Liver (tissue), 9 donors: ENCODE results near the gene SERPINB7. TPM values are rescaled to one million over a fixed set of nuclear protein-coding genes. Genes with fewer than 3 reads are reported as not detected.

Source experiments
- DNase-seq: peaks from one replicate; pipeline ENCODE4 v3.0.0-alpha.2; 2017; ENCODE audit warnings: low spot score
- H3K27ac ChIP-seq, 2 donors: one replicate each; pipeline ENCODE4 v1.7.0; 2013; ENCODE audit warnings: inconsistent platforms in 2 of 2, low read length in 2 of 2, control low read depth in 1 of 2, low read depth in 1 of 2, mild to moderate bottlenecking in 1 of 2
- H3K27me3 ChIP-seq, 4 donors: one replicate each; pipeline versions ENCODE4 v1.6.1 to v1.7.0; 2013; ENCODE audit warnings: low read length in 3 of 4, inconsistent platforms in 1 of 4, mild to moderate bottlenecking in 1 of 4, moderate library complexity in 1 of 4; ENCODE audit not compliant: control insufficient read depth in 4 of 4, insufficient read depth in 4 of 4
- H3K36me3 ChIP-seq, 4 donors: one replicate each; pipeline versions ENCODE4 v1.6.1 to v1.7.0; 2013; ENCODE audit warnings: low read length in 3 of 4, mild to moderate bottlenecking in 3 of 4, low read depth in 1 of 4, moderate library complexity in 1 of 4; ENCODE audit not compliant: control insufficient read depth in 4 of 4, insufficient read depth in 3 of 4
- H3K4me1 ChIP-seq, 4 donors: one replicate each; pipeline versions ENCODE4 v1.6.1 to v1.7.0; 2013; ENCODE audit warnings: low read length in 3 of 4, mild to moderate bottlenecking in 3 of 4, moderate library complexity in 1 of 4; ENCODE audit not compliant: control insufficient read depth in 4 of 4, insufficient read depth in 4 of 4
- H3K4me3 ChIP-seq, 3 donors: one replicate each; pipeline versions ENCODE4 v1.6.1 to v1.7.0; 2013; ENCODE audit warnings: low read length in 3 of 3, control low read depth in 1 of 3, low read depth in 1 of 3, mild to moderate bottlenecking in 1 of 3
- H3K9ac ChIP-seq, 2 donors: one replicate each; pipeline ENCODE4 v1.7.0; 2013; ENCODE audit warnings: low read length in 2 of 2, mild to moderate bottlenecking in 2 of 2, moderate library complexity in 2 of 2, control low read depth in 1 of 2, low read depth in 1 of 2
- H3K9me3 ChIP-seq, 4 donors: one replicate each; pipeline versions ENCODE4 v1.6.1 to v1.7.0; 2013; ENCODE audit warnings: low read length in 3 of 4; ENCODE audit not compliant: control insufficient read depth in 4 of 4
- EGR1 ChIP-seq, 2 donors: IDR thresholded peaks; 2 replicates each; pipeline ENCODE4 v1.6.1; 2016 to 2018; ENCODE audit warnings: antibody characterized with exemption in 2 of 2, low read depth in 2 of 2
- FOXA1 ChIP-seq: IDR thresholded peaks from 2 replicates; pipeline ENCODE4 v1.6.1; 2016; ENCODE audit warnings: antibody characterized with exemption
- HNF4A ChIP-seq, 2 donors: conservative IDR thresholded peaks; 2 replicates each; pipeline ENCODE4 v1.6.1; 2016; ENCODE audit warnings: antibody characterized with exemption in 2 of 2, mild to moderate bottlenecking in 2 of 2
- HNF4G ChIP-seq: IDR thresholded peaks from 2 replicates; pipeline ENCODE4 v1.6.1; 2016; ENCODE audit warnings: antibody characterized with exemption
- RAD21 ChIP-seq, 2 donors: IDR thresholded peaks; 2 replicates each; pipeline ENCODE4 v1.6.1; 2016; ENCODE audit warnings: antibody characterized with exemption in 2 of 2, mild to moderate bottlenecking in 2 of 2
- RXRA ChIP-seq, 2 donors: IDR thresholded peaks; 2 replicates each; pipeline ENCODE4 v1.6.1; 2017 to 2018; ENCODE audit warnings: antibody characterized with exemption in 2 of 2, mild to moderate bottlenecking in 1 of 2
- TAF1 ChIP-seq: conservative IDR thresholded peaks from 2 replicates; pipeline ENCODE4 v1.6.1; 2016; ENCODE audit warnings: antibody characterized with exemption, mild to moderate bottlenecking
- YY1 ChIP-seq: IDR thresholded peaks from 2 replicates; pipeline ENCODE4 v1.6.1; 2016; ENCODE audit warnings: antibody characterized with exemption, mild to moderate bottlenecking
- WGBS: extraction: QIAGEN DNeasy Blood & Tissue Kit; methylation state at CpG from one replicate; pipeline ENCODE4 v1.1.7; 2013; 5-methylcytosine and 5-hydroxymethylcytosine counted together
- polyA plus RNA-seq, 2 donors: library from polyadenylated mRNA; stranded (reverse) in 1 of 2; unstranded in 1 of 2; fragments of 200-250 nt in 1 of 2; fragments of >200 nt in 1 of 2; fragmentation: Nextera tagmentation in 1 of 2; extraction: Ambion mirVana in 1 of 2; gene quantifications; one replicate each; pipeline versions ENCODE4 v1.2.1 to v1.2.3, GENCODE V29; 2013 to 2015
- total RNA-seq, 2 donors: library from RNA; depleted of rRNA; stranded (reverse); fragments of >200 nt; gene quantifications; one replicate each; pipeline ENCODE4 v1.2.3, GENCODE V29; 2014
- TF ChIP-seq, protein P1 (sequence below): IDR thresholded peaks from 2 replicates; pipeline ENCODE4 v1.6.1; 2016; ENCODE audit warnings: antibody characterized with exemption, mild to moderate bottlenecking
- TF ChIP-seq, protein P2 (sequence below): IDR thresholded peaks from 2 replicates; pipeline ENCODE4 v1.6.1; 2016; ENCODE audit warnings: antibody characterized with exemption
- TF ChIP-seq, protein P3 (sequence below): fragments of 150-350 bp; IDR thresholded peaks from 2 replicates; pipeline ENCODE4 v1.5.1; 2017; ENCODE audit warnings: improper control_type of control experiment, low read depth, low read length; ENCODE audit not compliant: missing input control
- donor health status: healthy.
- donor health status: healthy.
- donor health status: healthy.
- donor health status: healthy.
- donor health status: healthy.

Gene SERPINB7
- total and polyA plus RNA-seq, 4 donors = not detected

DNA sequence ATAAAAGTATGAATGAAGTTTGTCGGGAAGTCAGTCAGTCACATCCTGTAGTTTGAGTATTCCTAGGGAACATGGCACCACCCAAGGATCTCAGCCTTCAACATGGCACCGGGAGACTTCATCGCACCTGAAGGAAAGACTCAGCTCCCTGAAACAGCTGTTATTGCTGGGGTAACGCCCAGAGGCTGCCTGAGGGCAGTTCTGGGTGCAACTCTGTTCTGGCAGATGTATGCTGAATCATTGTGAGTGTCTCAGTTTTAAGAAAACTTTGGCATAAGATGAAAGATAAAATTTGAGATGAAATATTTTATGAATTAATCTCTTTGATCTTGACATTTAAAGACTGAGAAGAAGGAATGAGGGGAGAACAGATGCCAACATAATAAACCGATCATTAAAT, 62.4 kb downstream of the SERPINB7 start:
- TF ChIP-seq, protein P1, sequence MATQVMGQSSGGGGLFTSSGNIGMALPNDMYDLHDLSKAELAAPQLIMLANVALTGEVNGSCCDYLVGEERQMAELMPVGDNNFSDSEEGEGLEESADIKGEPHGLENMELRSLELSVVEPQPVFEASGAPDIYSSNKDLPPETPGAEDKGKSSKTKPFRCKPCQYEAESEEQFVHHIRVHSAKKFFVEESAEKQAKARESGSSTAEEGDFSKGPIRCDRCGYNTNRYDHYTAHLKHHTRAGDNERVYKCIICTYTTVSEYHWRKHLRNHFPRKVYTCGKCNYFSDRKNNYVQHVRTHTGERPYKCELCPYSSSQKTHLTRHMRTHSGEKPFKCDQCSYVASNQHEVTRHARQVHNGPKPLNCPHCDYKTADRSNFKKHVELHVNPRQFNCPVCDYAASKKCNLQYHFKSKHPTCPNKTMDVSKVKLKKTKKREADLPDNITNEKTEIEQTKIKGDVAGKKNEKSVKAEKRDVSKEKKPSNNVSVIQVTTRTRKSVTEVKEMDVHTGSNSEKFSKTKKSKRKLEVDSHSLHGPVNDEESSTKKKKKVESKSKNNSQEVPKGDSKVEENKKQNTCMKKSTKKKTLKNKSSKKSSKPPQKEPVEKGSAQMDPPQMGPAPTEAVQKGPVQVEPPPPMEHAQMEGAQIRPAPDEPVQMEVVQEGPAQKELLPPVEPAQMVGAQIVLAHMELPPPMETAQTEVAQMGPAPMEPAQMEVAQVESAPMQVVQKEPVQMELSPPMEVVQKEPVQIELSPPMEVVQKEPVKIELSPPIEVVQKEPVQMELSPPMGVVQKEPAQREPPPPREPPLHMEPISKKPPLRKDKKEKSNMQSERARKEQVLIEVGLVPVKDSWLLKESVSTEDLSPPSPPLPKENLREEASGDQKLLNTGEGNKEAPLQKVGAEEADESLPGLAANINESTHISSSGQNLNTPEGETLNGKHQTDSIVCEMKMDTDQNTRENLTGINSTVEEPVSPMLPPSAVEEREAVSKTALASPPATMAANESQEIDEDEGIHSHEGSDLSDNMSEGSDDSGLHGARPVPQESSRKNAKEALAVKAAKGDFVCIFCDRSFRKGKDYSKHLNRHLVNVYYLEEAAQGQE = no peak
- TF ChIP-seq HNF4G (no peak), RAD21 (IDR thresholded peaks at IDR 0.05) (no peak), TAF1 (no peak), YY1 (no peak), EGR1 (IDR thresholded peaks at IDR 0.05; ENCODE audit: low read depth in 2 of 2) (no peak), RXRA (IDR thresholded peaks at IDR 0.05) (no peak)
- TF ChIP-seq, protein P2, sequence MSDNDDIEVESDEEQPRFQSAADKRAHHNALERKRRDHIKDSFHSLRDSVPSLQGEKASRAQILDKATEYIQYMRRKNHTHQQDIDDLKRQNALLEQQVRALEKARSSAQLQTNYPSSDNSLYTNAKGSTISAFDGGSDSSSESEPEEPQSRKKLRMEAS = no peak
- TF ChIP-seq, protein P3, sequence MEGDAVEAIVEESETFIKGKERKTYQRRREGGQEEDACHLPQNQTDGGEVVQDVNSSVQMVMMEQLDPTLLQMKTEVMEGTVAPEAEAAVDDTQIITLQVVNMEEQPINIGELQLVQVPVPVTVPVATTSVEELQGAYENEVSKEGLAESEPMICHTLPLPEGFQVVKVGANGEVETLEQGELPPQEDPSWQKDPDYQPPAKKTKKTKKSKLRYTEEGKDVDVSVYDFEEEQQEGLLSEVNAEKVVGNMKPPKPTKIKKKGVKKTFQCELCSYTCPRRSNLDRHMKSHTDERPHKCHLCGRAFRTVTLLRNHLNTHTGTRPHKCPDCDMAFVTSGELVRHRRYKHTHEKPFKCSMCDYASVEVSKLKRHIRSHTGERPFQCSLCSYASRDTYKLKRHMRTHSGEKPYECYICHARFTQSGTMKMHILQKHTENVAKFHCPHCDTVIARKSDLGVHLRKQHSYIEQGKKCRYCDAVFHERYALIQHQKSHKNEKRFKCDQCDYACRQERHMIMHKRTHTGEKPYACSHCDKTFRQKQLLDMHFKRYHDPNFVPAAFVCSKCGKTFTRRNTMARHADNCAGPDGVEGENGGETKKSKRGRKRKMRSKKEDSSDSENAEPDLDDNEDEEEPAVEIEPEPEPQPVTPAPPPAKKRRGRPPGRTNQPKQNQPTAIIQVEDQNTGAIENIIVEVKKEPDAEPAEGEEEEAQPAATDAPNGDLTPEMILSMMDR = no peak
- Histone ChIP-seq H3K27me3 (peaks cover 0 to 2% (median 0%) of the 10 kb centered on the region in 4 donors), H3K4me3 (no peak overlapping the region), H3K9me3 (no peaks in the 10 kb centered on the region), H3K36me3 (no peaks in the 10 kb centered on the region), H3K27ac (no peak overlapping the region), H3K9ac (no peak overlapping the region), H3K4me1 (no peaks in the 10 kb centered on the region)
- DNase-seq = no peak
- WGBS = 84% methylated on average over 5 of the region's 5 CpGs

DNA sequence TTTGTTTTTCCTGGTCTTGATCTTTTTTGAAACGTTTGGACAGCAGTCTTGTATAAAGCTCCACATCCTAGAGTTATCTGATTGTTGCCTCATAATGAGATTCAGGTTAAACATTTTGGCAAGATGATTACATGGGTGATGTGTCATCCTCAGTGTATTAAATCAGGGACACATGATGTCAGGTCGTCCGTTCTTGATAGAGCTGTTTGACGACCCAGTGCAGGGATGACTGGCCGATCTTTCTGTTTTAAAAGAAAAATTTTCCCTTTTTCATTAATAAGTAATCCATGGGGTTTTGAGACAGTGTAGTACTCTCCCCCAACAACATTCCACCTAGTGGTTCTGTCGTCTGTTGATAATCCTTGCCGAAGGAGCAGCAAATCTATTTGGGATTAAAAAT, 67.8 kb downstream of the SERPINB7 start:
- no peaks in the 10 kb centered on the region for H3K36me3 ChIP-seq
- H3K9ac ChIP-seq = no peak overlapping the region
- peaks cover 0 to 2% (median 0%) of the 10 kb centered on the region in 4 donors for H3K27me3 ChIP-seq
- TF ChIP-seq HNF4A (conservative IDR thresholded peaks at IDR 0.05) (no peak), FOXA1 (no peak), RXRA (IDR thresholded peaks at IDR 0.05) (no peak)
- TF ChIP-seq, protein P3 = no peak
- no peak for DNase-seq
- no peaks in the 10 kb centered on the region for H3K9me3 ChIP-seq
- no peak overlapping the region for H3K4me3 ChIP-seq
- no peak overlapping the region for H3K27ac ChIP-seq
- no peaks in the 10 kb centered on the region for H3K4me1 ChIP-seq
- 57% methylated on average over 7 of the region's 7 CpGs for WGBS
